ENCODE measurements around the gene DOCK1. TPM values are rescaled to one million over a fixed set of nuclear protein-coding genes. Genes with fewer than 3 reads are reported as not detected.
"Not testable (repeated sequence)": the region's sequence is repeated elsewhere in the genome, so short reads cannot be mapped to it uniquely, and the experiment has no call there.

DOCK1 gene
- total RNA-seq, 1 donor from 2014 or later, result 44.9 TPM

DNA sequence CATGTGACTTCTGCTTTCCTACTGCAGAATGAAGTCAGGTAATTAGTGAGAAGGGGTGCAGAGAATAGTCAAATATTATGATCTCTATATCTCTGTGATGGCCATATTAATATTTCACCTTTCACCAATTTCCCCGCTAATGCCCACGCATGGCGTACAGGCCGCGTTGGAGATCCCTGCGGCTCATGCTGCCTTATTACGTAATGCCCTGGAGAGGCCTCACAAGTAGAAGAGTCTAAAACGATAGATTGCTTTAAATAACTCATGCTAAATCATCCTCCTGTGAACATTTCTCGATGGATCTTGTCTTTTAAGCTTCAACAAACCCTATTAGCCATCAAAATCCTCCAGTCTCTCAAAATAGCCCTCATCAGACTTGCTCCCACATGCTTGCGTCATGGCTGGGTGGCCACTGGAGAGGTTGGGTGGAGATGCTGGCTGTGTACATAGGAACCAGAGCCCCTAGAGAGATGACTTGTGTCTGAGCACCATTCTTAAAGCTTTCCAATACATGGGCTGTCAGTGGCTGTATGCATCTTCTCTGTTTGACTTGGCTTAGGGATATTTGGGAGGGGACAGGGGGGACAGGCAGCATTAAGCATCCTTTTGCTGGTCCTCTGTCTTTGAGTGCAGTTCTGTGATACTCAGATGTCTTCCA is 370.7 kb downstream of the DOCK1 start:
- no peak for DNase-seq (ENCODE audit: low spot score)

DNA sequence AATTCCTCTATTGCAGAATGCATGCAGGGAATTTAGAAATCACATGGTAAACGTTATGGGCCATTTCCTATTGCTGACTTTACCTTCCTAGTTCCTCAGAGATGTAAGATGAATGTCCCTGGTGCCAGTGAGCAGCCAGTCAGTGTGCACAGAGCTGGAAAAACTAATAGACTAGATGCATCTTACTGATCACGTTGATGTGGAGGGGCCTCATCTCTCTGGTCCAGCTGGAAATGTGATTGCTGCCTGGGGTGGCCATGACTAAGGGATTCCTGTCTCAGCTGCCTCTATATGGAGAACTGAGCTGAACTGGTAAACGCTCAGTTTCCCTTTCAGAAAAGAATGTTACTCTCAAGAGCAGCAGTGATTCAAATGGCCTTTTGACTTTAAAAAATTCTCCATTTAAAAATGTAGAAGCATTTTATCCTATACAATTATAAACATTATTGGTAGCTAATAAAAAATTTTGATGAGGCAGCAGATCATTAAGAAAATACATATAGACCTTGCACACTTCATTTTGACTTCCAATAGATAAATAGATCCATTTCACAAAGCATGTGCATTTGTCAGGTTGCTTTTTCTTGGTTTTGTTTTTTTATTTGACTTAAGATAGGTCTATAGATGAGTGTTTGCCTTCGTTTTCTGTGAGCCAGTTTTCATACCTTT is 371.7 kb downstream of the DOCK1 start:
- no peak for DNase-seq (ENCODE audit: low spot score)

DNA sequence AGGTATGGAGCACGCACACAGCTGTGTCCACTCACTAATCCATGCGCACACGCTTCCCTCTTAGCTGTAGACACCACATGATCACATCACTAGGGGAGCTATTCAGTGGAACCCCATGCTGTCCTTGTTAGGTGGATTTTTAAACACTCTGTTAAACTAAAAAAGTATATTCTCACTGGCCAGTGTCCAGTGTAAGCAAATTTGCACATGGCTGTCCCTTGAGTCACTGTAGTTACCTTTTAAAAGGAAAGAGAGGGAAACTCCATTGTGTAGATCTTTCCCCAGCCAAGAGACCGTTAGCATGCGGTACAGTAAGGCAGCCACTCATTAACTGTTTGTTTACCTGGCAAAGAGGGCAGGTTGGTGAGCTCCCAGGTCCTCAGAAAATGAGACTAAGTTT is 372.8 kb downstream of the DOCK1 start:
- no peak for DNase-seq (ENCODE audit: low spot score)

DNA sequence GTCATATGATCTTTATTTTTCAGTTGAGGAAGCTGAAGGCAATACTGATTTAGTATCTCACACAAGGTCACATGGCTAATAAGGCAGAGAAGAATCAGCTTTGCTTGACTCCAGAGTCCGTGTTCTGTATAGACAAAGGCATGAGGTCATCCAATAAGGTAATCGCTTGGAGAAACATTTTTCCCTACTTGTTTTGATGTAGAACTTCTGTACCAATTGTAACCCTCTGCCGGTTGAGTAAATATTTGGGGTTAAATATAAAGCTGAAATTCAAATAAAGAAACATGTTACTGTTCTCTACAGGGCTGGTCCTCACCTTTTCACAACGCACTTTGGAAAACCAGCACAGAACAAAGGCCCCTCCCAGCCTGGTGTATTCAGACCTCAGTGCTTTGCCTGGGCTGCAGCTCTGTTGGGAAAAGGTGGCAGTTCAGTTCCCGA is 374.1 kb downstream of the DOCK1 start:
- DNase-seq (ENCODE audit: low spot score), result no peak

DNA sequence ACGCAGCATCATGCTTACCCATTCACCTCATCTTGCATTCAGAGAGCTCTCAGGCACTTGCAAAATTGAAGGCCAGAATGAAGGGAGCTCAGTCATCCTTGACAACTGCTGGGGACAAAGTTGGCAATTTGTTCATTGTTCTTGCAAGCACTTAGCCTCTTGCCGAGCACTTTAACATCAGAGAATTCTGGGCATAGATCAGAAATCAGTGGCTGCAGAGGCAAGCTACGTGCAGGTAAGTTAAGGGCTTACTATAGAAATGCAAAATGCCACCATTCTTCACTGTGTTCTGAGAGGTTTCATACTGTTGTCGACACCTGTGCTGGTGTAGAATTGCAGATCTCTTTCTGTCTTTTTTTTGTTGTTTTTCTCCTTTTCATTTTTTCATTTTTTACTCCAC is 375.2 kb downstream of the DOCK1 start:
- DNase-seq (ENCODE audit: low spot score), result no peak

DNA sequence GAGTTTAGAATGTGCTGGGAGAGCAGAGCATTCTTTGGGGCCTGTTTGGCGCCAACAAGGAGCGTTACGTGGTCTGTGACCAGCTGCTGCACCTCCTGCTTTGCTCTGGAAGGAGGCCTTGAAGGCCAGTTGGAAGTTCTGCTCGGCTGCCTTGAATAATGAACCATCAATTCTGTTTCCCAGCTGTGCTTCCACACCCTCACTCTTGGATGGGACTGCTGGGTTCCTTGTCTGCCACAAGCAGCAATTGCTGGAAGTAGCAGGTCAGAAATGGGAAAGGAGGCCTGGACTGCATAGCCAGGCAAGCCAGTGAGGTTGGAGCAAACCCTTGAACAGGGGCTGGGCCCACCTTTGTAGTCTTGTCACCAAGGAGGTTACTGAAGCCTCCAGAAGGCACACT is 377.8 kb downstream of the DOCK1 start:
- DNase-seq (ENCODE audit: low spot score), result no peak

DNA sequence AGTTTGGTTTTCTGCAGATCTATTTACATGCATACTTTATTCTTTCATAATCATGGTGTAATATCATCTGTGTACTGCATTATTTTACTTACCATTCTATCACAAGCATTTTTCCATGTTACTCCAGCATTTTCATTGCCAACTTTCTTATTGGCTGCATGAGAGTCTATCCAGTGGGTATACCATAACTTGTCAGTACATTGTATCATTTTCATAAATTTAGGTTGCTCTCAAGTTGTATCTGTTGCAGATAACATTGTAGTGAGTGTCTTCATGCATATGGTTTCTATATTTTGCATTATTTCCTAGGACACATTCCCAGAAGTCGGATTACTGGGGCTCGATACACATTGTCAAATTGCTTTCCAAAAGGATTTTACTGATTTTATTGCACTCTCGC is 378.3 kb downstream of the DOCK1 start:
- DNase-seq (ENCODE audit: low spot score), result no peak

DNA sequence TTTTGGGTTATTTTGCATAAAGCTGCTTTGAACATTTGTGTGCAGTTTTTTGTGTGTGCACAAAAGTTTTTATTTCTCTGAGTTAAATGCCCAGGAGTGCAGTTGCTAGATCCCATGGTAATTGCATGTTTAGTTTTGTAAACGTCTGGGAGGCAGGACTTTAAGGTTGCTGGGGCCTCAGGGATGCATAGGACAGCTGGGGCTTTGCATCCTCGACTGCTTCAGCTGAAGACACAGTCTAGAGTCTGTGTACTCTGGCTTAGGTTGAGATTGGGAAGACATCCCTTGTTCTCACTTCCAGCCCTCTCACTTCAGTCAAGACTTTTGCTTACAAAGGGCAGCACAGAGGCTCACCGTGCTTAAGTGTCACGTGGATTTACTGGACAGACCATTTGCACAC is 385.6 kb downstream of the DOCK1 start:
- DNase-seq (ENCODE audit: low spot score), result no peak

DNA sequence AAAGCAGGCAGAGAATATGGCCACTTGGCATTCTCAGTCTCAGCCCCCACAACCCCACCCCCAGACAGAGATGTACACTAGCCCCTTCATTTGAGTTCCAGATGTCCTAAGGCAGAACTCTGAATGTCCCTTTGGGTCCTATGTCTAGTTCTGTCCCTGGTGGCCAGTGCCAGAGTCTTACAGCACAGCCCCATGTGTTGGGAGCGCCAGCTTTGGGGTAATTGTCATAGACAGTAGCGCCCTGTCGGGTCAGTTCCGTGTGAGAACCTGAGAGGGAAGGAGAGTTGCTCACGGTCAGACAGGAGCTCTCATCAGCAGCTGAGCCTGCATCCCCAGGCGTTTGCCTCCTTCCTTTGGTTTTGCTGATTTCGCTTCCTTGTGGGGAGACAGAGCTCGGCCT is 386.1 kb downstream of the DOCK1 start:
- no peak for DNase-seq (ENCODE audit: low spot score)

DNA sequence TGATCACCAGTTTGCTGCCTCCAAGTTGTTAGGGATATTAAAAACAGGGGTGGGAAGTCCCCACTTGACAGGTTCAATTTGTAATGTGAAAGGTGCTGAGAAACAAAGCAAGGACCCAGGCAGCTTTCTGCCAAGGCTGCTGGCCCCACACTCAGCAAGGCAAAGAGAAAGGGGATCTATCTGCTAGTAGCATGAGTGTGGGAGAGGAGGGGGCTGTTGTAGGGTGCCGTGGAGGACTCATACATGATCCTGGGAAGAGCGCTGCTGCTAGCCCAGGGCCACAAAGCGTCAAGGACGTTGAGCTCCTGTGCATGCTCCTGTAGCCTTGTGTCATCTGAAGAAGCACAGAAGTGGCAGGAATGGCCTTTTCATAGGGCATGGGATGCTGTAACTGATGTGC is 387.7 kb downstream of the DOCK1 start:
- DNase-seq (ENCODE audit: low spot score), result no peak

DNA sequence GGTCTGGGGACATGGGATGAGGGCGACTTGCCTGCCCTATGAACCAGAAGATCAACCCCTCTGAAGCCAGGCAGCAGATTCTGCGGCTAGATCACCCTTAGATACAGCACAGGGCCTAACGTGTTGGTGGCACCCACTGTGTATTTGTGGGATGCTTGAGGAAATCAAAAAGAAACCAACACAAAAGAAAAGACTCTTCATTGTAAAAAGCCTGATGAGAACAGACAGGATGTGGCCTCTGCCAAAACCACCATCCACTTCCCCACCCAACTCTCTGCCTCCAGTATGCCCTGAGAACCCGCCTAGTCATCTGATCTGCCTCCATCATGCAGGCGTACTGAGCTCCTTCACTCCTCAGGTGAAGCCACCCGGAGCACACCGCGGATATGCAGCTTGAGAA is 388.4 kb downstream of the DOCK1 start:
- DNase-seq (ENCODE audit: low spot score), result no peak

DNA sequence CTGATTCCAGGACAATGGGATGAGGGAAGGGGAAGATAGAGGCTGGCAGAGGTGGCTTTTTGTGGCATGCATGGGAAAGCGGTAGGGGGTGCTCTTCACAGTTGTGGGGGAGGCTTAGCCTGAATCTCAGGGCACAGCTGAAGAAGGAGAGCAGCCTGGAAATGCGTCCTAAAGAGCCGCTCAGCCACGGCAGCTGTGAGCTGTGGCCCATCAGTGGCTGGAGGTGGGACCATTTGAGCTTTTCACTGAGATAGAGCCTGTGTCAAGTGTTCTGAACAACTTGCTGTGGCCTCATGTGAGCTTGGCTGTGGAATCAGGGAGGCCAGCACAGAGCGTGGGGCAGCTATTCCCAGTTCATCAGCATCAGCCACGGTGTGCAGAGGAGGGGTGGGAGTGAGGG is 391.5 kb downstream of the DOCK1 start:
- DNase-seq (ENCODE audit: low spot score), result no peak

DNA sequence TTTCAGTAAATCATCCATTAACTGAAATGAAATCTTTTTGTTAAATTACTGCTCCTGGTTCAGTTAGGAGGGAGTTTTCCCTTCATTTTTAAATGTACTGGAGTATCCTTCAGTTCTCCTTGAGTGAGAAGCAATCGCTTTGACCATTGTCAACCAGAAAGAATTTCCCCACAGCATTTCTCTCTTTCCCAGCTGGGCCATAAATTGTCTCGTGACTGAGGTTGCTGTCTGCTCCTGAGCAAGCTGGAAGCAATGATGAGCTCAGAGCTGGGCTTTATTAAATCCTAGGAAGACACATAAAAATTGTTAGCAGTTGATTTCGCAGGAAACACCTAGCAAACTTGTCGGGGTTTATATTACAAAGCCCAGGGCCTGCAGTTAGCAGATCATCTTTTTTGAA is 393.2 kb downstream of the DOCK1 start:
- DNase-seq (ENCODE audit: low spot score), result no peak

DNA sequence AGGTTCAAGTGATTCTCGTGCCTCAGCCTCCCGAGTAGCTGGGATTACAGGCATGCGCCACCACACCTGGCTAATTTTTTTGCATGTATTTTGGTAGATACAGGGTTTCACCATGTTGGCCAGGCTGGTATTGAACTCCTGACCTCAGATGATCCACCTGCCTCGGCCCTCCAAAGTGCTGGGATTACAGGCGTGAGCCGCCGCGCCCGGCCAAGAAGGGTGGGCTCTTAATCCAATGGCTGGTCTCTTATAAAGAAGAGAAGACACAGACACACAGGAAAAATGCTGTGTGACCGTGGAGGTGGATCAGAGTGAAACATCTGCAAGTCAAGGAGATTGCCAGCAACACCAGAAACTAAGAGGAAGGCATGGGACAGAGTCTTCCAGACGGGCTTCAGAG is 394.0 kb downstream of the DOCK1 start:
- DNase-seq (ENCODE audit: low spot score), result not testable (repeated sequence)

DNA sequence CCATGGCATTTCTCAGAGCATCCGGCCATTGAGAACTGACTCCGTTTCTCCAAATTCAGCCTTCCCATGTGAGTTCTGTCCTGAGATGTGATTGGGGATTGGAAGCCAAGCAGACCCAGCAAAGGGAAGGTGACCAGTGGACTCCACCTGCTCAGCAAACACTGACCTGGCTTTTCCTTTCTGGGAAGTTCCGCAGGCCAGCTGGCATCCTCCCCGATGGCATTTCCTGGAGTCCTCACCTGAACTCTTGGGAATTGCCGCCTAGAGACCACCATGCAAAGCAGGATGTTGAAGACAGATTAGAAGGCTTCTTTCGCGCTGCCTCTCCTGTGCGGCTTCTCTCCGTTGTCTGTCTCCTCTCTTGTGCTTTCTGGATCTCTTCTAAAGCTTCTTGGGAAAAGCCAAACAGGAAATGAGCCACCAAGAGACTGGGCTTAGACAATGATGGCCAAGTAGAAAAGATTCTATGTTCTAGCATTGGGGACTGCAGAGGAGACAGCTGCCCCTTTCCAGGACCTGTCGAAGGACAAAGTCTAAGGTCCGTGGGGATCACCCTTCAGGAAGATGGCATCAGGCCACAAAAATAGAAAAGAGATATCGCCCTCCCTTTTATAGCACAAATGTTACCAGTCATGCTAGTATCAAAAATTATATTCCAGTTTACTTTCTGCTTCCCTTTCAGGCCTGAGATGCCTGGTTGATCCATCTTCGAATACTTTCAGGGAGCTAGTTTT is 394.9 kb downstream of the DOCK1 start:
- no peak for DNase-seq (ENCODE audit: low spot score)

DNA sequence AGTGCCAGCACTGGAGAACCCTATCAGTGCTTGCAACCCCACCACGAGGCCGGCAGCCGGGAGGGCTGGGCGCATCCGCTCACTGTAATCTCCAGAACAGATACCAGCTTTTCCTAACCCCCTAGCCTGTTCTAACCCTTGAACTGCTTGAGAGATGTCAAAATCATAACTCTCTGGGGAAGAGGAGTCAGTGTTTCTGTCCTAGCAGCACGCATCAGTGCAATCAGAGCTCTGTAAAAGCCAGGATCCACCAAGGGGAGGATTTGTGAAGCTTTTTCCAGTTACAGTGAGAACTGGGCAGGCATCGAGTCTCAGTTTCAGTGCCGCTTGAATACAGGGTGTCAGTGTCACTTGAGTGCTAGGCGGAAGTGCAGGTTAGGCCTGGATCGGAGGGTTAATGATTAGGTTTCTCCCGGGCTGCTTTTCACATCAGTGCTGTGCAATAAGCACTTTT is 395.7 kb downstream of the DOCK1 start:
- peak; percentile 57 for DNase-seq (ENCODE audit: low spot score)

DNA sequence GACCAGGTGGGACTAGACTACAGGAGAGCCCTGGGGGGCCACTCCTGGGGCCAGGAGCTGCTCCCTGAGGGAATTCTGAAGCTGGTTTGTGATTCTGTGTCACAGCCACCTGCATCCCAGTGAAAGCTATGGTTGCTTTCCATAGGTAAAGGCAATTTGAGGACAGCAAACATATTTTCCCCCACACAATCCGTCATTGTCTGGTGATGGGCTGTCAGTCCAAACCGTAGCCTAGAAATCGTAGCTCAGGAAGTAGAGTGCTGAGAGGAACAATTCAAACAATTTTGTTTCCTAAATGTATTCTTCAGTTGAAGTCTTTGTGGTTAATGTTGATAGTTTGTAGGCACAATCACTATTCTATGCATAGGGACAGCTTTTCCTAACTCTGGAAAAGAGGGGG is 397.1 kb downstream of the DOCK1 start:
- no peak for DNase-seq (ENCODE audit: low spot score)

DNA sequence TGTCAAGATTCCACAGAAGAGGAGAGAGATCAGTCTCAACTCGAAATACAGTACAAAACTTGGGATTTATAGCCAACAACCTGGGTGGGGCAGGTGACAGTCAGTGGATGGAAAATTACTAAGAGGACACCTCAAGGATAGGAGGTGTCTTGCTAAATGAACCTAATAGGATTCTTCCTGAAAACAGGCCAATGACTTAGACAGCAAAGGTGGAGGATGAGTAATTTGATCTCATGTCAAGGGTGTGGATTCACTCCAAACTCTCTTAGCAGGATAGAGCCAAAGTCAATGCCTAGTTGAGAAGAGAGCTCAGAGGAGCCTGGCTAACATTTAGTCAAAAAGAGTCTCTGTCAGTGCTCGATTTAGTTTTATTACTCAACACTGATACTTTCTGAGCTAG is 397.9 kb downstream of the DOCK1 start:
- no peak for DNase-seq (ENCODE audit: low spot score)

DNA sequence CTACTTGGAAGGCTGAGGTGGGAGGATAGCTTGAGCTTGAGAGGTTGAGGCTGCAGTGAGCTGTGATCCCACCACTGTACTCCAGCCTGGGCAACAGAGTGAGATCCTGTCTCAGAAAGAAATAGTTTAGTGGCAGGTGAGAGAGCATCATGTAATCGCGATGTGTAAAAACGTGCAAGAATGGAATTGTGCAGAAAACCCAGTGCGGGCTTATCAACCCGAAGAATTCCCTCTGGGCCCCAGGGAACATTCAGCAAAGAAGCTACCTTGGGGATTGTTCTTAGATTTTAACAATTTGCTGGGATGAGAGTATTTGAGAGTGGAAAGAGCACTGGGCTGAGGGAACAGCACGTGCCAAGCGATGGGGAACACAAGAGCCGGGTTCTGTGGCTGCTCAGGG is 398.5 kb downstream of the DOCK1 start:
- no peak for DNase-seq (ENCODE audit: low spot score)

DNA sequence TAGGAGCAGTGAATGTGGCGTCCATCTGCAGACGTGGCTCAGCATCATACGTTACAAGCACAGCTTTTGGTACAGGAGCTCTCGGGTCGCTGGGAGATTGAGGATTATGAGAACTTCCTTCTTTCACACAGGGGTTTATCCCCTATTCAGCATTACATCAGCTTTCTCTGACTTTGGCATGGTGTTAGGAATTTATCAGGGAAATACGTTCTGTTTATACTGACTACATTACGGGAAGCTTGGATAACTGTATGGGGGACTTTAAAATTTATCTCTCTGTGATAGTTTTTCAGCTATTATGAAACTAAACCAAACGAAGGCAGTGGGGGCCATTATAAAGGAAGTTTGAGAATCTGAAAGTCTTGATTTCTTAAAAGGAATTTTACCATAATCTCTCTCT is 401.3 kb downstream of the DOCK1 start:
- no peak for DNase-seq (ENCODE audit: low spot score)

DNA sequence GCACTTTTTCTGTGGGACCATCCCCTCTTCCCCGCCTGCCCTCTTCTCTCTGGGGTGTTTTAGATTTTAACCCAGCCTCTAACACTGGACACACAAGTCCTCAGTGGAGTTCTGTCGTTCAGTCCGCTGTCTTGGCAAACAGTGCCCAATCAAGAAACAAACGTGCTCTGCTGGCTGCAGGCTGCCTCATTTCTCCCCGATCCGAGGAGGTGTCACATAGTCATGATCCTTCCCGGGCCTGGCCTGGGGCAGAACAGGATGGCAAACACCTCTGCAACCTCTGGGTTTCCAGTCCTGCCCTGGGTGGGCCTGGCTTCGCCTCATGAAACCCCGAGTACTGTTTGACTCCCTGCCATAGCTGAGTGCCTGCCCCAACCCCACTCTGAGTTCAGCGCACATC is 402.1 kb downstream of the DOCK1 start:
- DNase-seq (ENCODE audit: low spot score), result no peak

DNA sequence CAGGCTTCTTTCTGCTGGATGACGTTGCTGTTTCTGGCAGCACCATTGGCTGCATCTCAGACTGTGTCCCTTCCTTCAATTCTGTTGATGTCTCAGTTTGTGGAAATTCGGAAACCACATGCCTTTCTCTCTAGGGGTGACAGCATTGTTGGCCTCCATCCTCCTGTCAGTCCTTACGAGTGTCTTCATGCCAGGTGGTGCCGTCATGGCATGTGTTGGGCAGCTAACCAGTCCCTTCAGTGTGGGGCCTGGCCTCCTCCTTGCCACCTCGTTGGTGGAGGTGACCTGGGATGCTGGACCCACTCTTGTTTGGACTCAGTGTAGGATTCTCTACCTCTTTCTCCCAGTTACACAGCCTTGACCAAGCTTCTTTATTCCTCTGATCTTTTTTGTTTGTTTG is 402.8 kb downstream of the DOCK1 start:
- DNase-seq (ENCODE audit: low spot score), result no peak

DNA sequence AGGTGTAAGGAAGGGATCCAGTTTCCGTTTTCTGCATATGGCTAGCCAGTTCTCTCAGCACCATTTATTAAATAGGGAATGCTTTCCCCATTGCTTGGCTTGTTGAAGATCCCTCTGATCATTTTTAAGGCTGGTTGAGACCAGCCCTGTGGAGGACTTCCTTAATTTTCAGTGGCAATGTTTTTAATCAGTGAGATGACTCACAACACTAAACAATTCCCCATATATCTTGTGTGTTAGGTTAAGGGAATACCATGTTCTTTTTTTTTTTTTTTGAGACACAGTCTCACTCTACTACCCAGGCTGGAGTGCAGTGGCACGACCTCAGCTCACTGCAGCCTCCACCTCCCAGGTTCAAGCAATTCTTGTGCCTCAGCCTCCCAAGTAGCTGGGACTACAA is 404.4 kb downstream of the DOCK1 start:
- DNase-seq (ENCODE audit: low spot score), result not testable (repeated sequence)
